GM12874 (cell line): Measurements from ENCODE around the gene CYGB.

Source experiments
- CTCF ChIP-seq: IDR thresholded peaks from 2 replicates; pipeline ENCODE4 v1.5.1; 2011; ENCODE audit warnings: low read depth, mild to moderate bottlenecking, control low read depth, low read length, moderate library complexity; ENCODE audit not compliant: insufficient read depth

Gene CYGB

GRCh38 chr17:76478730-76479514 is 58.6 kb downstream of the CYGB start:
- no peak for TF ChIP-seq CTCF

GRCh38 chr17:76478097-76478496 is 59.4 kb downstream of the CYGB start:
- TF ChIP-seq CTCF, result no peak

- TF ChIP-seq CTCF, result no peak
These were observed 59.9 kb downstream of the CYGB start for GRCh38 chr17:76477576-76477975.
